Hypothalamus (tissue), 51 donors: ENCODE results near the gene LRRC32.
A peak's percentile ranks its signal among the peaks of the same experiment; 100 is the strongest.

ENCODE experiments used
- DNase-seq, 51 donors: peaks; one replicate each; lab custom pipeline; 2025; lab: John Stamatoyannopoulos, UW

The LRRC32 gene

DNA sequence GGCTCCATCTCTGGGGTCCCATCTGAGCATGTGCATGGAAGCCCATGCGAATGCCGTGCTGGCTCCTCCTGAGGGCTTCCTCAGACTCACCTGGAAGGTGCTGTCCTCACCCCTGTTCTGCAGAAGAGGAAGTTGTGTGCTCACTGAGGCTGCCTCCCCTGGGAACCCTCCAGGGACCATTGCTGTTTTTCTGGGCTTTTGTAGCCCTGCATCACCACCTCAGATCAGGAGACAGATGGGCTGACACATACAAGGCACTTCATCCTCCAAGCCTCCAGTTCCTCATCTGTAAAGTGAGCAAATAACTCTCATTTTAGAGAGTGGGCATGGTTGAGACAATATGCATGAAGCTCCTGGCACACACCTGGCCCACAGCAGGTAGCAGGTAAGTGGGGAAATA, 12.1 kb upstream of the LRRC32 start:
- DNase-seq, result no peak

DNA sequence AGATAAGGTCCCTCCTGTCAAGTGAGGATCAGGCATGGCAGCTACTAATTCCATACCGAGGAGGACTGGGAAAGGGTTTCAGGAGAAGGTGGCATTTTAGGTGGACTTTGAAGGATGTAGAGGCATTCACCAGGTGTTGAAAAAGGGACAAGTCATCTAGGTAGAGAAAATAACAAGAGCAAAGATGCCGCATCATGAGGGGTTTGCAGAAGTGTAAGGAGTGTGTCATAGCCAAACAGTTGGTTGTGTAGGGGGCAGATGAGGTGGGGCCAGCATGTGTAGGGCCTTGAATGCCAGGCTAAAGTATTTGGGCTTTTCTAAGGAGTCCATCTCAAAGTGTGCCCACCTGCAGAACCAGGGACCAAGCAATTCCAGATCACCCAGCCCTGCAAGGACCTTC, 11.6 kb upstream of the LRRC32 start:
- no peak for DNase-seq

DNA sequence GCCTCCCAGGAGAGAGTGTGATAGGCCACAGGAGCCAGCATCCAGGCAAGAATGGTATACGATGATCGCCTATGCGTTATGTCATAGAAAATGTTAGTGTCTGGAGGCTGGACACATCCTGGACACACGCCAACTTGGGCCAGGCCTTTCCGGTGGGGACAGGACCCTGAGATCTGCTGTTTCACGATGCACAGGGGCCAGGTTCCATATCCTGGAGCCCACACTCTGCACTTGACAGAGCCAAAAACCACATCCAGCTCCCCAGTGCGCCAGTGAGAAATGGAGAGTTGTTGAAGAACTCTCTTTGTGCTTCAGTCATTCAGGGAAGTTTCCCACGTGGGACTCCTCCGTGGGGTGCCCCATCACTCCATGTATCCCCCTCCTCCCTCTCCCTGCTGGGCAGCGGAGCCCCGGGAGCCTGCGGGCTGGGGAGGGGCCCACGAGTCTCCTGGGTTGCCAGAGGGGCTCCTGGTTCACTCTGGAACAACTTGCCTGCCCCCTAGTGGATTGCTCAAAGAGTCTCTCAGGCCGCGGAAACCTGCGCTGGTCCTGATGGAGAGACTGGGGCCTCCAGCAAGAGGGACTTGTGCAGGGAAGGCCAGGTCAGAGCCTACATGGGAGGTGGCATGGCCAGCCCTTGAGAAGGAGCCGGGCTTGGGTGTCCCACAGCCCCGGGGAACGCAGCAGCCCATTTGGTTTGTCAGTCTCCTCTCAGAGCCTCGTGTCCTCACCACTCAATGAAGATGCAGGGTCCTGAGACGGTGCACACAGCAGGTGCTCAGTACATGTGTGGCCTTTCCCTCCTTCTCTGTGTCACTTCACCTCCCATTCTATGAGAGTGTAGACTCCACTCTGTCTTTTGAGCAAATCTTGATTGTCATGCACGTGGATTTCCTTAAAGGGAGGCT, 10.2 kb upstream of the LRRC32 start:
- peak in 41 of 51 donors; percentile 3 to 59 (median 24) for DNase-seq

DNA sequence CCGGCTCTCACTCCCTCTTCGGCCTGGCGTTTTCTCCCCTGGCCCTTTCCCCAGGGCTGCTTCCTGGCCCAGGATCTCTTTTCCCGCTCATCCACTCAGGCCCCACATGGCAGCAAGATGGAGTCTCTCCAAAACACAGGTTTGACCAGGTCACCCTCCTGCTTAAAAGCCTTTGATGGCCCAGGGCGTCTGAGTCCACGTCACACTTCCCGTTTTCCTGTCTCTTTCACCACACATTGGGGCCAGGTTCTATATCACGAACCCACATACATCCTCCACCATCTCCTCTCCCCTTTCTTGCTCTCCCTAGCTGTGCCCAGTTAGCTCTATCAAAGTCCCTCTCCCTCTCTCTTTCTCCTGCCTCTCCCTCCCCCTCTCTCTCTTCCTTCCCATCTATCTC, 7.8 kb upstream of the LRRC32 start:
- DNase-seq, result no peak

DNA sequence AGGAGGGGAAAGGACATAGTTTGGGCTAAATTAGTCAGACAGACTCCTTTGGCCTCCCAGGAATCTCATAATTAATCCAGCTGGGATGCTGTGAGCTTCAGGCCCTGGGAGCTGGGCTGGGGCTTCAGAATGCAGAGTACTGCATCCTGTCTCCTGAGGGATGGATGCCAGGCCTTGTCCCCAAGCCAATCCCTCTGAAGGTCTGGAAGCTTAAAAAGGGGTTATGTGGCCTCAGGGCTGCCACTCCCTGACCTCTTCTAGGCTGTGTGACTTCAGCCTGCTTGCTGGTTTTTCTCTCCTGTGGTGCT, 6.9 kb upstream of the LRRC32 start:
- no peak for DNase-seq

DNA sequence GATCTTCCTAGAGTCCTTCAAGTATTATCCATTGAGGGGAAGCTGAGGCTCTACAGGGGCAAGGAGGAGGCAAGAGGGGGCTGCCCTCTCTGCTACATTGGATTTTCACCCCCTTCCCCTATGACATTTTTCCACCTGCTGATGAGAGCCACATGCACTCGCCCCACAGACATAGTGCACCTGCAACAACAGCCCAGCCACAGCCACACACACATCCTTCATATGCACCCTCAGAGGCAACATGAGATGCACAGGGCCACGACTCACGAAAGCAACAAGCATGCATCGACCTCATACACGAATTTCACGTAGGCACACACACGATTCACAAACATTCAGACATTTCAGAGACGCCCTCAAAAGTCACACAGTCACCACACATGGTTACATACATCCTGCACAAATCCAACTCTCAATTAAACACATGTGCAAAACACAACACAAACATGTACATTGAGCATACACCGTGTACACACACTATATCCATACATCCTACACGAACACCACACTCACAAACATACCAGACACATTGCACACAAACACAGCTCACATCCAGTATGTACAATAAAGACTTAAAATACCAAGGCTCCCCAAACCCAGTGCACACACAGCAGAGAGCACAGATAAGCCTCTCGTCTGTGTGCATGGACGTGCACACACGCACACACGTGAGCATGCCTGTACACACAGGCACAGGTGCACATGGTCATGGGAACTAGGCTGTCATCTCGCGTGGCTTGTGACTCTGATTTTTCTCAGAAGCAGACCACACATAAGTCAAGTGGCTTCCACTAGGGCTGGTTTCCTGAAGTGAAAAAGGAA, 6.3 kb upstream of the LRRC32 start:
- no peak for DNase-seq

DNA sequence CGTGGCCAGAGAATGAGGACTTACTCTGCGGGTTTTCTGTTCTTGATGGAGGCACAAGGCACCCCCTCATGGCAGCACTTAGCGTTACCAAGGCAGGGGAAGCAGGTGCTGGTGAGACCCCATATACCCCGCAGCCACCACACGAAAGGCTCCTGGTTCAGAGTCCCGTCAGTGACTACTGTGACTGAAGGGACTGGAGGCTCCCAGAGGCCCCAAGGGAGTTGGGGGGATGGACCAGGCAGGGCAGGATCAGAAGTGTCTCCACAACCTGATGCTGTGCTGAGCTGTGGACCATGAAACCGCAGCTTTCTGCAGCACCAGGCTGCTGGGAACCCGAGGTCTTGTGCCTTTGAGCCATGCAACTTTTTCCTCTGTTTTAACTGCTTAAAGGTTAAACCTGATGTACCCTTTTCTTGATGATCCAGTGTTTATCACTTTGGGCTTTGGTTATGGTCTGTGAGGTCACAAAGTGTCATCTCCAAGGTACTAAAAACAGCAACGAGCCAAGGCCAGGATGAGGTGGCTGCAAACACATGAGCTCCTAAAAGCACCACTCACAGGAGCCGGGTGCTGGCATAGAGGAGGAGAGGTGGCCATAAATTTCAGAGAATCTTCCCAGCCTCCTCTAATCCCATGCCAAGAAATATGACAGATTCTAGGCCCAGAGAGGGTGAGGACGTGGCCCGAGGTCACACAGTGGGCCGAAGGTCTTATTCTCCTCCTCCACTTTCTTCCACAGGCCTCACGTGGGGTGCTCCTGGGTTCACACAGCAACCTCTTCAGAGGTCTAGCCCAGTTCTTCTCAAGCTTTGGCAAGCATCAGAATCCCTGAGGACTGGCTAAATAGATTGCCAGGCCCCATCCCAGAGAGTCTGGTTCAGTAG, 4.2 kb upstream of the LRRC32 start:
- DNase-seq, result no peak

DNA sequence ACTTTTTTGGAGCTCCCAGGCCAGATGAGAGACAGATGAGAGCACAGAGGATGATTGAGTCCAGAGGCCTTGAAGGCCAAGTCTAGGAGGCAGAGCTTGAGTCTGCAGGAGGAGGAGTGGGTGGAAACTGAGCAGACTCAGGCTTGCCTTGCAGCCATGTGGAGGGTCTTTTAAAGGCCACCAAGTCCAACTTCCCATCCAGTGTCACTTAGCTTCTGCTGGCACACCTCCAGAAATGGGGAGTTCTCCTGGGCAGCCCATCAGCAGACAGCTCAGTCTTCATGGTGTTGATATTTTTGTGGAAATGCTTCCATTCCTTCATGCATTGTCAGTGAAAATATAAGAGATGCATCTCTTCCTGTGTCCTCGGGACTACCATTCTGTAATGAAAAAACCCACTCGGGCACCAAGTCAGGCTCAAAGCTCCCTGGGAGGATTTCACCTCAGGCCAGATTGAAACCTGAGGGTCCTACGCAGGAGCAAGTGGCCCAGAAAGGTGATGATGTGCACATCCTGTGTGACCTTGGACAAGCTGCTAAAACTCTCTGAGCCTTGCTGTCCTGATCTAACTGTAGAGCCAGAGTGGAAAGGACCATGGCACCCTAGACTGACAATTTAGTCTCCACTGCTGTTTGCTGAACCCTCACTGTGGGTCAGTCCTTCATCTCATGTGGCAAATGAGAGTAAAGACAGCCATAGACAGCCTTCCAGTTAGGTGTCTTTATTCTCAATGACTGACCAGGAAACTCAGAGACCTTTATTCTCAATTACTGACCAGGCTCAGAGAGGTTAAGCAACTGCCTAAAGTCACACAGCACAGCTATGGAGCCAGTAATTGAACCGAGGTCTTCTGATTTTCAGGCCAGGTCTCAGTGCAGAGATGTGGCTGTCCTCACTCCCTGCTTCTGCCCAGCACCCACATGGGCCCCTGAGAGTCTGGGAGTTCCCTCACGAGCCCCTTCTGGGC, 2.9 kb upstream of the LRRC32 start:
- DNase-seq, result no peak

DNA sequence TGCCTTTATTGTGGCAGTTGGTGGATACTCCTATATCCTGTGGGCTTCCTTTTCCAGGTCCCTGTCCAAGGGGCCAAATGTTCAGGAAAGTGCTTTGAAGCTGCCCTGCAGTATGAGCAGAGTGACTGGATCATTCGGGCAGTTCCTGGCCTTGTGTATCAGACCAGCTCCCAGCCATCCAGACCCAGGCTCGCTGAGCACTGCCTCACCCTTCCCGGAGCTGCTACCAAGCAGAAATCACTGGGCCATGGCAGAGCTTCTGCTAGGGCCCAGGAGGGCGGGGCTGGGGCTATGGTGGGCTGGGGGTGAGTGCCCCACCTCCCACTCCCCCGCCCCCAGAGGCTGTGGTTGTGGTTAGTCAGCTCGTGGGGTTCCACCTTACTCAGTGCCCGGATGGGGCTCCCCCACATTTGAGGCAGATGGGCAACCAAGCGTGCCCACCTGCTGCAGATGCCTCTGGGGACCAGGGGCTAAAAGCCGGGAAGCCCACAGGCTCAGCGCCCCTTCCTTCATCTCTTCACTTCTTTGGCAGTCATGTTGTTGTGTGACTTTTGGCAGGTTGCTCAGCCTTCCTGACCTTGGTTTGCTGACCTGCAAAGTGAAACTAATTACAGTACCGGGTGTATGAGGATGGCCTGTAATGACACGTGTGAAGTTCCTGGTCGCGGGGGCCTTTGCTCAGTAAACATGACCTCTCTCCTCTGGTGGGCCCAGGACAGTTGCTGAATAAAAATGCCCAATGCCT, 2.1 kb upstream of the LRRC32 start:
- no peak for DNase-seq

DNA sequence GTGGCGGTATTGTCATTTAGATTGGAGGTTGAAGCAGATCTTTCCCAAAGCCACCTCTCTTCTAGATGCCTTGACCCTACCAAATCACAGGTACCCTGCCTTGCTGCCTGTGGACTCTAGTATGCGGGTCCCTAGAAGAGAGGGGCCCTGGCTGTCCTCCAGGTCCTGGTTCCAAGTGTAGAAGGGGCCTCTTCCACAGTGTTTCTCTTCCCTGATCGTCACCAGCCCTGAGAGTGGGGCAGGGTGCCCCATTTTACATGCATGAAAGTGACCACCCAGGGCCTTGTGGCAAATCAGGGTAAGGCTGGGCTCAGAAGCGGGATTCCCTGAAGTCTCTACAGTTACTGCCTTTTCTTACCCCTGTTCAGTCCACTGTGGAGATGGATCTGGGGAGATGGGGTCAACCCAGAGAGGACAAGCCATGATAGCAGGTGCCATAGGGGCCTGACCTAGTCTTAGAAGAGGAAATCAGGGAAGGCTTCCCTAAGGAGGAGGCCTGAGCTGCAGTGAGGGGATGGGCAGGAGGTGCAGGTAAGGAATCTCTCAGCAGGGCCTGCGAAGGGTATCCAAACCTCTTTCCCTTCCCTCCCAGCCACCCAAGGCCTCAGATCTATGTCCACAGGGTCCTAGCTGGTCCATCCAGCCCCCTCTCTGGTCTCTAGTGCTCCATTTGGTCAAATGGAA, 1.2 kb upstream of the LRRC32 start:
- DNase-seq, result no peak

DNA sequence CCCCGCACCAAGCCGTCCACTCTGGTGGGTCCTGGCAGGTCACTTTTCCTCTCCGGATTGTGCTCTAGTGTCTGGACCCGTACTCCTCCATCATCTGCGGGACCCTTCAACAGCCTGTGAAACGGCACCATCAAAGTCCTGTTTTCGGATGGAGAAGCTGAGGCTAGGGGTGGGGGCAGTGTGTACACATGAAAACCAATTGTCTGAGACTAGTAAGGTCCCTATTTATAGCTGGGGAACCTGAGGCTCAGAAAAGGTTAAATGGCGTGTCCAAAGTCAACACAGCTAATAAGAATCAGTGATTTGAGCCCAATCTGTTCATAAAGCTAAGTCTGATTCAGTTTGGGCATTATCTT, 668 bp upstream of the LRRC32 start:
- no peak for DNase-seq

DNA sequence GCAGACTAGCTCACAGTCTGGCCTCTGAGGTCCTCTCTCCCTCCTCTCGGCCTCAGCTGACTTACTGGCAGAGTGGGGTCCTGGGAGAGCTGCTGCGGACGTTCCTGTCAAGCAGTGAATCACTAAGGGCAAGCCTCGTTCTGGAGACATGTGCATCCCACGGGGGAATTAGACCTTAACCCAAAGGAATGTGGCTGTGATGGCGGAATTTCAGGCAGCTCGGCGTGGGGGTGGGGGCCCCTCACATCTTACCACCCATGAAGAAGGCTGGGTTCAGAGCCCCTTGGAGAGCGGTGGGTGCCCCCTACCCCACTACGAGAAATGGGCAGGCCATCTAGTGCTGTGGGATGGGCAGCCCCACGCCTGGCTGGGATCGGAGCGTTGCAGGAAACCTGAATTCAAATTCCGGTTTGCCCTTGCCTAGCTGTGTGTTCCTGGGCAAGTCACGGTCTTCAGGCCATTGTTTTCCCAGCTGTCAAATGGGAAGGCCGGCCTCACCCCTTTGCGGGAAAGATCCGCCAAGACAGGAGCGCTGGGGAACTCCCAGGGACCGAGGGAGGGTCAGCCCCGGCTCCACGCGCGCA, 554 bp downstream of the LRRC32 start:
- DNase-seq, result no peak

DNA sequence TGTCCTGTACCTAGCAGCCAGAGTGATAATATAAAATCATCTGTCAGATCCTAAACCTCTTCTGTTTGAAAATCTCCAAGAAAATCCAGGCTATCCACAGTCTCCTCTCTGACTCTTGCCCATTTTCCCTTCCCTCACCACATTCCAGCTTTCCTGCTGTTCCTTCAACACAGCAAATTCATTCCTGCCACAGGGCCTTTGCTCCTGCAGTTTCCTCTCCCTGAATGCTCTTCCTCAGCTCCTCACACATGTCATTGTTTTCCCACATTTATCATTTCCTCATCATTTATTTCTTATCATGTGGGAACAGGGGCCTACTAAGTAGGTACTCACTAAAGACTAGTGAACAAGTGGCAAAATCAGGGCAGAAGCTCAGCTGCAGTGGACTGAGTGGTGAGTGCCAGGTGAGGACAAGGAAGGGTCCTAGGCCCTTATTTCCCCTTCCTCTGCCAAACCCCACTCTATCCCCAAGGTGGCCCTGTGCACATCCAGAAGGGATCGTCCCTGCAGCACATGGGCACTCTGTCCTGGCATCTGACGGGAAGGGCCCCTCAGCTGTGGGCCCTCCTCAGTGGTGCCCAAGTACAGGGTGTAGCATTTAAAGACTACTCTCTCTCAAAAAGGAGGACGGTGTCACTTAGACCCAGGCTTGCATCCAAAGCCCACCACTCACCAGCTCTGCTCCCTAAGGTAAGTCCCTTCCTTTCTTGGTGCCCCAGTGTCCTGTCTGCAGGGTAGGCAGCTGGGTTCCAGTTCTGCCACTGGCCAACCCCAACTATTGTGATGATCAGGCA, 2.0 kb downstream of the LRRC32 start:
- DNase-seq, result no peak

DNA sequence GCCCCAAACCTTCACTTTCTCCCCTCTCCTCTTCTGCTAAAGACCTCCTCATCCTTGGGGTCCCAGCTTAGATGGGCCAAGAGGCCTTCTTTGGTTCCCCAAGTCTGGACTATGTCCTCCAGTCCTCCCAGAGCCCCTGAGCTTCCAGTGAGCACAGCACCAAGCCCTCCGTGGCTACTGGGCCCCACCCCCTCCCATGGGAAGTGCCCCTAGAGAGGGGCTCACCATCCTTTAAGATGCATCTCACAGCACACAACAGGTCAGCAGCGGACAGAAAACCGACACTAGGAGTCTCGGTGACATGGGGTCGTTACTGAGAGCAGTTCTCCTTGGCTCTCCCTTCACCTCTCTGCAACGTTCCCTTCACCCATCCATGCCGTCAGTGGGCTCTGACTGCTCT, 2.7 kb downstream of the LRRC32 start:
- no peak for DNase-seq

DNA sequence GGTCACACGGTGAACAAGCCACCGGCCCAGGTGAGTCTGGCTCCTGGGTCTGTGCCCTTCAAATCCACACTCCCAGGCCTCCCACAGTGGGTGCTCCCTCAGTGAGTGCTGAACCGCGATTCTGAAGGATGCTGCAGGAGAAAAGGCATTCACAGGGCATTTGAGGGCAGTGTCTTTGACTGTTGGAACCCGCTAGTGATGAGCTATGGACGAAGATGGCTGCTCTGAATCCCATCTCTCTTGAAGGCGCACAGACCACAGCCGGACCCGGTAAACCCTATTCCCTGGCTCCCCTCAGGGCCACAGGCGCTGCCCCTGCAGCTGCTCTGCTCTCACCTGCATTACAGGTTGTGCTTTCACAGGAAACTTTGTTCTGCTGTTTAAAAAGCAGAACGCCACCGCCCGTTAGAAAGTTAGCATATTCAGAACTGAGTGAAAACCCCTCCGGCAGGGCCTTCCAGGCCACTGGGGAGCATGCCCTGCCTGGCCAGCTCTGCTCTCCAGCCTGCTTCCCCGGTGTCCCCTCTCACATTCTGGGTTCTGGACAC, 3.2 kb downstream of the LRRC32 start:
- no peak for DNase-seq

DNA sequence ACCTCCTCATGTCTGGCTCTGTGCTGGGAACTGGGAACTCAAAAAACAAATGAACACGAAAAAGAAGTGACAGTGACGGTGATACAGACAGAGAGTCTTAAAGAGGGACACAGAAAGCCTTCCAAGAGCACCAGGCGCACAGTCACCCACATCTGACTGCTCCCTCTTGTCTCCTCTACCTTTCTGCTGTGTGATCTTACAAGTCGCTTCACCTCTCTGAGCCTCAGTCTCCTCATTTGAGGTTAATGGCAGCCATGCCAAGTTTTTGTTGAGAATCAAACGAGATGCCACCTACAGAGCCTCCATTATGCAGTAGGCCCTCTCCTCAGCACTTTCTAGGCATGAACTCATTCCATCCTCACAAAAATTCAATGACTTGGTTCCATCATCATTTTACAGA, 3.7 kb downstream of the LRRC32 start:
- no peak for DNase-seq

DNA sequence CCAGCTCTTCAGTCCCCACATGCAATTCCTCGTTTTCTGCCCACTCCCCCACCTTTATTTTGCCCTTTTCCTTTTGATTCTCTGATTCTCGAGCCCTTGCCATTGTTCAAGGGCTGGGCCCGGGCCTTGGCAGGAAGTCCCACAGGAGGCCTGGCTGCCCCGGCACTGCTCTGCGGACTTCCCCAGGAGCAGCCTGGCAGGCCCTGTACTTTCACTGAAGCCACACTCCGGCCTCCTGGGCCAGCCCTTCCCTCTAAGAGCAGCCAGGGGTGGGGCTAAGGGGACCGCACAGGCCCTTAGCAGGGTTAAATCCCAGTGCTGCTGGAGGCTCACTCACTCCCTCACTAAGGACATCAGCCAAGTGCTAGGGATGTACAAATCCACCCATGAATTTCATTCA, 4.1 kb downstream of the LRRC32 start:
- DNase-seq, result no peak
